ENCODE measurements around the gene SPATA6L. TPM values are rescaled to one million over a fixed set of nuclear protein-coding genes. Genes with fewer than 3 reads are reported as not detected.
"Not testable (repeated sequence)": the region's sequence is repeated elsewhere in the genome, so short reads cannot be mapped to it uniquely, and the experiment has no call there.

Gene SPATA6L
- total and polyA plus RNA-seq, 9 donors: 0.17 to 0.87 (median 0.49) TPM

DNA sequence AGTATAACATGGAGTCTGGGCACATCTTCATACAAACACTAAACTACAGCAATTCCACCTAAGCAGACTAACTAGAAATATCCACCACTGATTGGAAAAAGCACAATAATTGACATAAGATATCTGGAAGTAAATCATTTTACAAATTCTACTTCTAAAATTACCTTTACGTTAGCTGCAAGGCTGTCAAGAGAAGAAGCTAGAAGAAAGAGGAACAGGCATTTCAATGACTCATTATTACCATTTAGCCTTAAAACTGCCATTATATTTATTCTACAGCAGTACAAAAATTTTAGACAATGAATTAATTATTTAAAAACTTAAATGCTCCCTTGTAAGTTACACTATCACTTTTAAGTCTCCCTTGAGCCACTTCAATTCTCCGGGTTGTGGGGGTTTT lies 47.6 kb downstream of the SPATA6L start:
- no CpG with 5 or more reads among the region's 2 CpGs for WGBS (ENCODE audit: insufficient coverage)

DNA sequence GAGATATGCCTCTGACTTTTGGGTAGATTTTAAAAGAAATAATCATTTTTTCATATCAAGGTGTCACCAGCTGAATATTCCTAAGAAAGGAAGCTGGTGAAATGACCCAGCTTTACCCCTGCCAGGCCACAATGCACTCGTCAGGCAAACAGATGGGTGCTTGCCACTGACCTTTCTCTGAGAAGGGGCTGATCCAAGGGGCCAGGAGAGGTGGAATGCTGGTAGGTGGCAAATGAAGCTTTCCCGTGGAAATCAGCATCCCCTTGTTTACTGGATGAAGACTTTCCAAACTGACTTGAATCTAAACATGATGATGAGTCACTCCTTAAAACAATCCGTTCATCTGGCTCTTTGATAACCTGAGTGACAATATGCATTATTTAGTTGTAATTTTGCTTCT lies 48.5 kb downstream of the SPATA6L start:
- Histone ChIP-seq H3K27ac (ENCODE audit: low read length) (no peak overlapping the region), H3K4me1 (ENCODE audit: control insufficient read depth, insufficient read depth, low read length) (no peaks in the 10 kb centered on the region), H3K9me3 (replicated peaks; ENCODE audit: control insufficient read depth, low read depth, low read length) (no peaks in the 10 kb centered on the region), H3K27me3 (ENCODE audit: control insufficient read depth, insufficient read depth, low read length) (no peaks in the 10 kb centered on the region), H3K4me3 (ENCODE audit: low read length) (no peak overlapping the region), H3K36me3 (ENCODE audit: control insufficient read depth, insufficient read depth, low read length) (no peaks in the 10 kb centered on the region)
- 100% methylated on average over 1 of the region's 3 CpGs for WGBS (ENCODE audit: insufficient coverage)
- no peak for DNase-seq

More for the DNA sequence above, 47.6 kb downstream of the SPATA6L start:
- no peaks in the 10 kb centered on the region for H3K4me1 ChIP-seq (ENCODE audit: control insufficient read depth, insufficient read depth, low read length)
- H3K27me3 ChIP-seq (ENCODE audit: control insufficient read depth, insufficient read depth, low read length): no peaks in the 10 kb centered on the region
- H3K27ac ChIP-seq (ENCODE audit: low read length): no peak overlapping the region
- H3K4me3 ChIP-seq (ENCODE audit: low read length): no peak overlapping the region
- no peaks in the 10 kb centered on the region for H3K9me3 ChIP-seq (replicated peaks; ENCODE audit: control insufficient read depth, low read depth, low read length)
- DNase-seq: no peak
- no peaks in the 10 kb centered on the region for H3K36me3 ChIP-seq (ENCODE audit: control insufficient read depth, insufficient read depth, low read length)

DNA sequence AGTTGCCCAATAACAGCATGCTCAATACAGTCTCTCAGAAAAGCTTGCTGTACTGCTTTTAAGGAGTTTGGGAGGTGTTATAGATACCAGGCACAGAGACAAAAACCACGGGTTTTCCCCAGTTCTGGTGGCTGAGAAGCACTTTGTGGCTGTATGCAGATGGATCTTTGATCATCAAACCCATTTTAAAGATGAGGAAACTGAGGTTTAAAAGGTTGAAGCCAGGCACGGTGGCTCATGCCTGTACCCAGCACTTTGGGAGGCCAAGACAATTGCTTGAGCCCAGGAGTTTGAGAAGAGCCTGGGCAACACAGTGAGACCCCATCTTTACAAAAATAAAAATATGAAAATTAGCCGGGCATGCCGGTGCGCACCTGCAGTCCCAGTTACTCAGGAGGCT lies 50.5 kb downstream of the SPATA6L start:
- no peak for DNase-seq
- Histone ChIP-seq H3K4me3 (ENCODE audit: low read length) (no peak overlapping the region), H3K9me3 (replicated peaks; ENCODE audit: control insufficient read depth, low read depth, low read length) (no peaks in the 10 kb centered on the region), H3K36me3 (ENCODE audit: control insufficient read depth, insufficient read depth, low read length) (no peaks in the 10 kb centered on the region), H3K27me3 (ENCODE audit: control insufficient read depth, insufficient read depth, low read length) (no peaks in the 10 kb centered on the region), H3K4me1 (ENCODE audit: control insufficient read depth, insufficient read depth, low read length) (no peaks in the 10 kb centered on the region), H3K27ac (ENCODE audit: low read length) (no peak overlapping the region)
- WGBS (ENCODE audit: insufficient coverage): 93% methylated on average over 2 of the region's 5 CpGs

DNA sequence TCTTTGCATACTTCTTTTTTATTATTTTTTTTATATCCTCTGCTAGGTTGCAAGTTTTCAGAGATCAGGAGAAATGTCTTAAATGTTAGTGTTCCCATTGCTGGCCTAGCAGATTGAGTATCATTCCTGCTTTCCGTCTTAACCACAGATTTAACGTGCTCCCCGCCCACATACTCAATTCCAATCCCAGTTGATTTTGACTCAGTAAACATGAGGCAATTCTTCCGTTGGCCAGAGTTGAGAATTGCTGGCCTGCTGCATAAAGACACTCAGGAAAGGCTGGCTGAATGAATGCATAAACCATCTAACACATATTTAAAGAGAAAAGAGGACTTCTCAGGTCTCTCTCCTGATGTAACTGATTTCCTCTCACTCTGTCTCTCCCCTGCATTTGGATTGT lies 51.0 kb downstream of the SPATA6L start:
- Histone ChIP-seq H3K36me3 (ENCODE audit: control insufficient read depth, insufficient read depth, low read length) (no peaks in the 10 kb centered on the region), H3K4me1 (ENCODE audit: control insufficient read depth, insufficient read depth, low read length) (no peaks in the 10 kb centered on the region), H3K9me3 (replicated peaks; ENCODE audit: control insufficient read depth, low read depth, low read length) (no peaks in the 10 kb centered on the region), H3K27ac (ENCODE audit: low read length) (no peak overlapping the region), H3K4me3 (ENCODE audit: low read length) (no peak overlapping the region), H3K27me3 (ENCODE audit: control insufficient read depth, insufficient read depth, low read length) (no peaks in the 10 kb centered on the region)
- peak; percentile 72 for DNase-seq
- 29% methylated on average over 3 of the region's 4 CpGs for WGBS (ENCODE audit: insufficient coverage)

DNA sequence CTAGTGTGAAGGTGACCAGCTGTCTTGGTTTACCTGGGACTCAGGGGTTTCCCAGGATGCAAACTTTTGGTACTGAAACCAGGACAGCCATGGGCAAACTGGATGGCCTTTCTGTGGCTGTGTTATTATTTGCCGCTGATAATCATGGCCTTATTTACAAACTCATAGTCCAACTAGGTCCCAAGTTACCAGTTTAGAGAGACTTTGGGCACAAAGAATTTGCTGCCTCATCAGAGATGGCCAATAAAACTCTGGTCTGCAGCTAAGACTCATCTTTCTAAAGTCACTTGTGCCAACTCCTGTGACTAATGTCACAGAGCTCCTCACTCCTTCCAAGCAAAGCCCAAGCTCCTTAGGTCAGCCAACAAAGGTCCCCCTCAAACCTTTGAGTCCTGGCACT lies 51.7 kb downstream of the SPATA6L start:
- Histone ChIP-seq H3K36me3 (ENCODE audit: control insufficient read depth, insufficient read depth, low read length) (no peaks in the 10 kb centered on the region), H3K27ac (ENCODE audit: low read length) (no peak overlapping the region), H3K9me3 (replicated peaks; ENCODE audit: control insufficient read depth, low read depth, low read length) (no peaks in the 10 kb centered on the region), H3K4me1 (ENCODE audit: control insufficient read depth, insufficient read depth, low read length) (no peaks in the 10 kb centered on the region), H3K4me3 (ENCODE audit: low read length) (no peak overlapping the region), H3K27me3 (ENCODE audit: control insufficient read depth, insufficient read depth, low read length) (no peaks in the 10 kb centered on the region)
- 86% methylated on average over 1 of the region's 1 CpG for WGBS (ENCODE audit: insufficient coverage)
- no peak for DNase-seq

DNA sequence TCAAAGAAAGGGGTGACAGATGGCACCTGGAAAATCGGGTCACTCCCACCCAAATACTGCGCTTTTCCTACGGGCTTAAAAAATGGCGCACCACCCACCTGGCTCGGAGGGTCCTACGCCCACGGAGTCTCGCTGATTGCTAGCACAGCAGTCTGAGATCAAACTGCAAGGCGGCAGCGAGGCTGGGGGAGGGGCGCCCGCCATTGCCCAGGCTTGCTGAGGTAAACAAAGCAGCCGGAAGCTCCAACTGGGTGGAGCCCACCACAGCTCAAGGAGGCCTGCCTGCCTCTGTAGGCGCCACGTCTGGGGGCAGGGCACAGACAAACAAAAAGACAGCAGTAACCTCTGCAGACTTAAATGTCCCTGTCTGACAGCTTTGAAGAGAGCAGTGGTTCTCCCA lies 60.2 kb downstream of the SPATA6L start:
- H3K36me3 ChIP-seq (ENCODE audit: control insufficient read depth, insufficient read depth, low read length); DNase-seq; H3K4me1 ChIP-seq (ENCODE audit: control insufficient read depth, insufficient read depth, low read length); H3K4me3 ChIP-seq (ENCODE audit: low read length); H3K9me3 ChIP-seq (replicated peaks; ENCODE audit: control insufficient read depth, low read depth, low read length); H3K27ac ChIP-seq (ENCODE audit: low read length); H3K27me3 ChIP-seq (ENCODE audit: control insufficient read depth, insufficient read depth, low read length): not testable (repeated sequence)
- 59% methylated on average over 5 of the region's 15 CpGs for WGBS (ENCODE audit: insufficient coverage)

DNA sequence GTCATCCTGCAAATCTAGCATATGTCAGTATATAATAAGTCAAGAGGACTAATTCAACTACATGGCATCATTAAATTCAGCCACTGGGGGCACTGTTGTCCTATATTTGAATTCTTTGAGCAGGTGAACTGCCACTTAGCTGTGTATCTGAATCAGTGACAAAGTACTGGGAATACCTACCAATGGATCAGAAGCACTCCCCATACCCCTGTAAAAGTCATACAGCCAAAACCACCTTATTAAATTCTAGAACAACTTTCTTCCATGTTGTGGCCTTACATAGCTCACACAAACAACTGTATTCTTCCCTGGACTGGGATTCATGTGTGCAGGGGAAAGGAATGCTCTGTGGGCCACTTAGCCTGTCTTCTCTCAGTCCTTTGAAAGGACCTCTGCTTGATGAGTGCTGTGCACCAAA lies 61.6 kb downstream of the SPATA6L start:
- Histone ChIP-seq H3K27ac (ENCODE audit: low read length) (no peak overlapping the region), H3K4me3 (ENCODE audit: low read length) (no peak overlapping the region), H3K36me3 (ENCODE audit: control insufficient read depth, insufficient read depth, low read length) (no peaks in the 10 kb centered on the region), H3K27me3 (ENCODE audit: control insufficient read depth, insufficient read depth, low read length) (no peaks in the 10 kb centered on the region), H3K9me3 (replicated peaks; ENCODE audit: control insufficient read depth, low read depth, low read length) (no peaks in the 10 kb centered on the region), H3K4me1 (ENCODE audit: control insufficient read depth, insufficient read depth, low read length) (no peaks in the 10 kb centered on the region)
- DNase-seq: peak; percentile 74

DNA sequence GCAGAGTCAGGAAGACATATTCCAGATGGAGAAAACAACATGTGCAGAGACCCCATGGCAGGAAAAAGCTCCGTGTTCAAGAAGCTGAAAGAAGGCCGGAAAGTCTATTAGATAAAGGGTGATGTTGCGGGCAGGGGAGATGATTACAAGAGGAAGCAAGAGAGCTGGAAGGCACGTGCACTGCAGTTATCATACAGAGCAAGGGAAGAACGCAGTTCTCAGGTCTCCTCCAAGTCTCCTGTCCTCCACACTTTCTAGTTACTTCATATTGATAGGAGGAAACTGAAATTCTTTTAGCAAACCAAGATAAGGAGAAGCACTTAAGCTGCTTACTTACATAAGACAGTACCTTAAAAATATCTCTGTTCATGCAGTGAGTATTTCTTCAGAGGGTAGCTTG lies 62.5 kb downstream of the SPATA6L start:
- Histone ChIP-seq H3K9me3 (replicated peaks; ENCODE audit: control insufficient read depth, low read depth, low read length) (no peaks in the 10 kb centered on the region), H3K27ac (ENCODE audit: low read length) (no peak overlapping the region), H3K4me3 (ENCODE audit: low read length) (no peak overlapping the region), H3K4me1 (ENCODE audit: control insufficient read depth, insufficient read depth, low read length) (no peaks in the 10 kb centered on the region), H3K36me3 (ENCODE audit: control insufficient read depth, insufficient read depth, low read length) (no peaks in the 10 kb centered on the region), H3K27me3 (ENCODE audit: control insufficient read depth, insufficient read depth, low read length) (no peaks in the 10 kb centered on the region)
- WGBS (ENCODE audit: insufficient coverage): 77% methylated on average over 3 of the region's 5 CpGs
- DNase-seq: no peak

DNA sequence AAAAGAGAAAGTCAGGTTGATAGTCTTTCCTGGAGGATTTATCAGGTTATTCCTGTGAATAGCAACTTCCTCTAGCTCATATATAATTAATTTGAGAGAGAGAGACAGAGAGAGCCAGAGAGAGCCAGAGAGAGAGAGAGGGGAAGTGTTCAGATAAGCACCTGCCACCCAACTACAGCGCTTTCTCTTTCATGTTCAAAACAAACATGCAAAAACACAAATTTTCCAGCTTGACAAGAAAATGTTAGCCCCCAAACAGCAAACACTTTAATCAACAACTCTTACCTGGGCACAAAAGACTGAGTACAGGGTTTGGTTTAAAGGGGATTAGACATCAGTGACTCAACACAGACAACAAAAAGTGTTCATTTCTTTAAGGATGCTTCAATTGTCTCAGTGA lies 65.9 kb downstream of the SPATA6L start:
- no peak for DNase-seq
- no CpG with 5 or more reads among the region's 1 CpG for WGBS (ENCODE audit: insufficient coverage)

DNA sequence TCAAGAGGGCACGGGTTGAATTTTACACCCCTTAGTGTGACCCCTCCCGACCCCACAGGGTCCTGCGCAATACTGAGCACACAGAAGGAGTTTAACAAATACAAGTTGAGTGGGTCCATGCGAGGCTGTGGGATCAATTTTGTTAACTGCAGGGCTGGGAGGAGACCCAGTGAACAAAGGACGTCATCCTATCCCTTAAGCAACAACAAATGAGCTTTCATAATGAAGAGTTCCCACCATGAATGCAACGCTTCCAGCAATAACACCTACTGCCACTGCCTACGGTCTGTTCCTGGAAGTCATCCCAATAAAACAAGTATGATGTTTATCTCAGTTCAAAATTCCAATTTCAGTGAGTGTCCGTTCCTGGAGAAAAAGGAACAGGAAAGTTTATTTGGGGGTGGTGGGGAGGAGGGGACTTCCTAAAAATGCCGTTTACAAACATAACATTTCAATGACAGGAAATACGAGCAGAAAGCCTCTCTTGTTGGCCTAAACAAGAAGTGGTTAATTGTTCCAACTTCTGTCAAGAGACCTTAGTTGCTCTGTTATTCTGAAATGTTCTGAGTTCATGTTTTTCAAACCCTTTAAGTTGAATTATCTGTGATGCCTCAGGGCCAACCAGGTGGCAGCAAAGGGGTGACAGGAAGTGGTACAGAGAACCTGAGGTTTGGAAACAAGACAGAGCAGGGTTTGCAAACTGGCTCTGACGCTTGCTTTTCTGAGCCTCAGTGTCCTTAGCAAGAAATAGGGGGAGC lies 69.9 kb downstream of the SPATA6L start:
- WGBS (ENCODE audit: insufficient coverage): 87% methylated on average over 3 of the region's 11 CpGs
- Histone ChIP-seq H3K27me3 (ENCODE audit: control insufficient read depth, insufficient read depth, low read length) (no peaks in the 10 kb centered on the region), H3K4me1 (ENCODE audit: control insufficient read depth, insufficient read depth, low read length) (peaks cover 3% of the 10 kb centered on the region), H3K27ac (ENCODE audit: low read length) (peak overlapping the region; percentile 35), H3K36me3 (ENCODE audit: control insufficient read depth, insufficient read depth, low read length) (no peaks in the 10 kb centered on the region), H3K9me3 (replicated peaks; ENCODE audit: control insufficient read depth, low read depth, low read length) (no peaks in the 10 kb centered on the region), H3K4me3 (ENCODE audit: low read length) (no peak overlapping the region)
- no peak for DNase-seq

More for the DNA sequence above, 65.9 kb downstream of the SPATA6L start:
- no peak overlapping the region for H3K27ac ChIP-seq (ENCODE audit: low read length)
- peaks cover 3% of the 10 kb centered on the region for H3K4me1 ChIP-seq (ENCODE audit: control insufficient read depth, insufficient read depth, low read length)
- H3K9me3 ChIP-seq (replicated peaks; ENCODE audit: control insufficient read depth, low read depth, low read length): no peaks in the 10 kb centered on the region
- no peak overlapping the region for H3K4me3 ChIP-seq (ENCODE audit: low read length)
- no peaks in the 10 kb centered on the region for H3K36me3 ChIP-seq (ENCODE audit: control insufficient read depth, insufficient read depth, low read length)
- no peaks in the 10 kb centered on the region for H3K27me3 ChIP-seq (ENCODE audit: control insufficient read depth, insufficient read depth, low read length)

DNA sequence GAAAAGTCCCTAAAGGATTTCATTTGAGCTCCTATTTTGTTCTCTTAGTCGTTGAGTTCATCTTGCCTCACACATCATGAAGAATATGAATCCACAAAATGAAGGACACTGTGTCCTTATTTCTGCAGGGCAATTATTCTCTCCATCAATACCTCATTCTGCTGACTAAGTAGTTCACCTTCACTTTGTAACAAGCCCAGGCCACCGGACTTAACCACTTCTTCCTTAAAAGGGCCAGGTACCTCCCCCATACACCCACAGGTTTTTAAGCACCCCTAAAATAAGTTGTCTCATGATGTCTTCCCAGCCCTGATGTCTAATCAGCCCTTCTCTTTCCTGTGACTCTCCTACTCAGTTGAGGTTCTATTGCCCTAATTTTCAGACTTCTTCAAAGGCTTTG lies 71.3 kb downstream of the SPATA6L start:
- H3K36me3 ChIP-seq (ENCODE audit: control insufficient read depth, insufficient read depth, low read length): no peaks in the 10 kb centered on the region
- no peaks in the 10 kb centered on the region for H3K9me3 ChIP-seq (replicated peaks; ENCODE audit: control insufficient read depth, low read depth, low read length)
- no peaks in the 10 kb centered on the region for H3K27me3 ChIP-seq (ENCODE audit: control insufficient read depth, insufficient read depth, low read length)
- peaks cover 3% of the 10 kb centered on the region for H3K4me1 ChIP-seq (ENCODE audit: control insufficient read depth, insufficient read depth, low read length)
- H3K27ac ChIP-seq (ENCODE audit: low read length): no peak overlapping the region
- 90% methylated on average over 2 of the region's 2 CpGs for WGBS (ENCODE audit: insufficient coverage)
- no peak overlapping the region for H3K4me3 ChIP-seq (ENCODE audit: low read length)
- DNase-seq: no peak

Data from muscle of leg (tissue), 11 donors.